GM12878 (cell line): ENCODE data around the gene PIEZO2.

Source experiments
- E4F1 ChIP-seq: fragments of 450-650 bp; IDR thresholded peaks from 2 replicates; pipeline ENCODE4 v1.6.1; 2018; ENCODE audit warnings: borderline replicate concordance, mild to moderate bottlenecking; ENCODE audit not compliant: partially characterized antibody
- EGR1 ChIP-seq, 2 experiments: IDR thresholded peaks; 1 replicate in 1 of 2; 2 replicates in 1 of 2; pipeline ENCODE4 v1.6.1; 2011 to 2012; ENCODE audit warnings: low read depth in 2 of 2, low read length in 2 of 2, borderline replicate concordance in 1 of 2, mild to moderate bottlenecking in 1 of 2, moderate library complexity in 1 of 2
- TF ChIP-seq, protein P1 (sequence below), 3 experiments: IDR thresholded peaks in 2 of 3; conservative IDR thresholded peaks in 1 of 3; 2 replicates each; pipeline ENCODE4 v1.5.1; 2011; ENCODE audit warnings: low read depth in 3 of 3, low read length in 3 of 3, mild to moderate bottlenecking in 3 of 3, control low read depth in 2 of 3, moderate library complexity in 2 of 3, inconsistent platforms in 1 of 3, mixed read lengths in 1 of 3; ENCODE audit not compliant: control insufficient read depth in 2 of 3, insufficient read depth in 1 of 3; ENCODE audit errors: extremely low read depth in 1 of 3

- TF ChIP-seq, protein P1, sequence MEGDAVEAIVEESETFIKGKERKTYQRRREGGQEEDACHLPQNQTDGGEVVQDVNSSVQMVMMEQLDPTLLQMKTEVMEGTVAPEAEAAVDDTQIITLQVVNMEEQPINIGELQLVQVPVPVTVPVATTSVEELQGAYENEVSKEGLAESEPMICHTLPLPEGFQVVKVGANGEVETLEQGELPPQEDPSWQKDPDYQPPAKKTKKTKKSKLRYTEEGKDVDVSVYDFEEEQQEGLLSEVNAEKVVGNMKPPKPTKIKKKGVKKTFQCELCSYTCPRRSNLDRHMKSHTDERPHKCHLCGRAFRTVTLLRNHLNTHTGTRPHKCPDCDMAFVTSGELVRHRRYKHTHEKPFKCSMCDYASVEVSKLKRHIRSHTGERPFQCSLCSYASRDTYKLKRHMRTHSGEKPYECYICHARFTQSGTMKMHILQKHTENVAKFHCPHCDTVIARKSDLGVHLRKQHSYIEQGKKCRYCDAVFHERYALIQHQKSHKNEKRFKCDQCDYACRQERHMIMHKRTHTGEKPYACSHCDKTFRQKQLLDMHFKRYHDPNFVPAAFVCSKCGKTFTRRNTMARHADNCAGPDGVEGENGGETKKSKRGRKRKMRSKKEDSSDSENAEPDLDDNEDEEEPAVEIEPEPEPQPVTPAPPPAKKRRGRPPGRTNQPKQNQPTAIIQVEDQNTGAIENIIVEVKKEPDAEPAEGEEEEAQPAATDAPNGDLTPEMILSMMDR (IDR thresholded peaks at IDR 0.05 in 2 of 3, conservative IDR thresholded peaks at IDR 0.05 in 1 of 3; ENCODE audit: control insufficient read depth in 2 of 3, extremely low read depth in 1 of 3, insufficient read depth in 1 of 3, low read depth in 3 of 3, low read length in 3 of 3), result no peak
- TF ChIP-seq EGR1 (IDR thresholded peaks at IDR 0.05; ENCODE audit: borderline replicate concordance in 1 of 2, low read depth in 2 of 2, low read length in 2 of 2), result no peak
- no peak for TF ChIP-seq E4F1
Observed at GRCh38 chr18:11159844-11160243, 10.5 kb upstream of the PIEZO2 start.
